Measurements from ENCODE around the gene NCAM2.

Gene NCAM2

GRCh38 chr21:21434944-21435343 is 436.7 kb downstream of the NCAM2 start:
- no peak overlapping the region for H3K4me3 ChIP-seq (ENCODE audit: low read depth, low read length)
- no peak for TF ChIP-seq CTCF (IDR thresholded peaks at IDR 0.05; ENCODE audit: borderline replicate concordance, insufficient read depth, low read depth, low read length)

GRCh38 chr21:21436012-21436534 is 437.9 kb downstream of the NCAM2 start:
- no peak overlapping the region for H3K4me3 ChIP-seq (ENCODE audit: low read depth, low read length)
- no peak for TF ChIP-seq CTCF (IDR thresholded peaks at IDR 0.05; ENCODE audit: borderline replicate concordance, insufficient read depth, low read depth, low read length)

GRCh38 chr21:21439761-21440160 is 441.6 kb downstream of the NCAM2 start:
- no peak for TF ChIP-seq CTCF (IDR thresholded peaks at IDR 0.05; ENCODE audit: borderline replicate concordance, insufficient read depth, low read depth, low read length)
- no peak overlapping the region for H3K4me3 ChIP-seq (ENCODE audit: low read depth, low read length)

GRCh38 chr21:21457077-21457476 is 458.9 kb downstream of the NCAM2 start:
- H3K4me3 ChIP-seq (ENCODE audit: low read depth, low read length), result no peak overlapping the region
- TF ChIP-seq CTCF (IDR thresholded peaks at IDR 0.05; ENCODE audit: borderline replicate concordance, insufficient read depth, low read depth, low read length), result no peak

GRCh38 chr21:21458124-21458631 is 460.0 kb downstream of the NCAM2 start:
- H3K4me3 ChIP-seq (ENCODE audit: low read depth, low read length), result no peak overlapping the region
- TF ChIP-seq CTCF (IDR thresholded peaks at IDR 0.05; ENCODE audit: borderline replicate concordance, insufficient read depth, low read depth, low read length), result no peak

- TF ChIP-seq CTCF (IDR thresholded peaks at IDR 0.05; ENCODE audit: borderline replicate concordance, insufficient read depth, low read depth, low read length), result no peak
- H3K4me3 ChIP-seq (ENCODE audit: low read depth, low read length), result no peak overlapping the region
These were observed 462.8 kb downstream of the NCAM2 start for GRCh38 chr21:21460979-21461378.

GRCh38 chr21:21463456-21463855 is 465.2 kb downstream of the NCAM2 start:
- no peak overlapping the region for H3K4me3 ChIP-seq (ENCODE audit: low read depth, low read length)
- TF ChIP-seq CTCF (IDR thresholded peaks at IDR 0.05; ENCODE audit: borderline replicate concordance, insufficient read depth, low read depth, low read length), result no peak
